A549 (cell line): Measurements from ENCODE around the gene GRIK1. TPM values are rescaled to one million over a fixed set of nuclear protein-coding genes. Genes with fewer than 3 reads are reported as not detected.

Experiments used
- ATAC-seq, 2 experiments: fragments of 200-7000 bp in 1 of 2; fragments of >200 bp in 1 of 2; cut with Nextera tagmentation in 1 of 2; cut with Tn5 transposase in 1 of 2; 3 replicates each; pipeline versions ENCODE4 v1.8.0 to v1.9.1; 2018 to 2020; ENCODE audit warnings: mild to moderate bottlenecking in 1 of 2, moderate library complexity in 1 of 2
- CTCF ChIA-PET: fragments of 300-600 bp; sonication (Branson Sonifier 250); formaldehyde crosslinking; extraction: SDS; loops from one replicate; lab custom pipeline; 2021; ENCODE audit warnings: antibody characterized with exemption, inconsistent platforms; lab: Yijun Ruan, JAX
- POLR2A ChIA-PET: fragments of 350-600 bp; formaldehyde crosslinking; extraction: SDS; loops from one replicate; lab custom pipeline; 2021; ENCODE audit warnings: antibody characterized with exemption, inconsistent platforms; lab: Yijun Ruan, JAX
- DNase-seq, 2 experiments: peaks; one replicate each; pipeline versions ENCODE4 v3.0.0 to v3.0.0-alpha.2; 2011 to 2016; ENCODE audit warnings: low read depth in 1 of 2, low spot score in 1 of 2
- FAIRE-seq: peaks from 2 replicates; lab custom pipeline; 2011; peaks lifted over from hg19 to GRCh38; lab: Jason Lieb, UNC
- H3K27ac ChIP-seq, 2 experiments: fragments of >200 bp; sonication (Bioruptor Twin); formaldehyde crosslinking; 3 replicates each; pipeline ENCODE4 v1.5.1; 2016 to 2017
- H3K4me1 ChIP-seq: fragments of >200 bp; sonication (Bioruptor Twin); formaldehyde crosslinking; 3 replicates; pipeline ENCODE4 v1.6.1; 2016
- H3K4me2 ChIP-seq: fragments of >200 bp; sonication (Bioruptor Twin); formaldehyde crosslinking; 3 replicates; pipeline ENCODE4 v1.6.1; 2016
- H3K4me3 ChIP-seq: fragments of >200 bp; sonication (Bioruptor Twin); formaldehyde crosslinking; 3 replicates; pipeline ENCODE4 v1.5.1; 2016
- H3K9me3 ChIP-seq: fragments of >200 bp; sonication (Bioruptor Twin); formaldehyde crosslinking; 3 replicates; pipeline ENCODE4 v1.6.1; 2016
- BCL3 ChIP-seq: fragments of >200 bp; sonication (Bioruptor Twin); formaldehyde crosslinking; IDR thresholded peaks from 3 replicates; pipeline ENCODE4 v1.6.1; 2016
- CBX2 ChIP-seq: fragments of 200-600 bp; sonication (generic); IDR thresholded peaks from 2 replicates; pipeline ENCODE4 v1.6.1; 2016; ENCODE audit warnings: low read depth, mild to moderate bottlenecking, borderline replicate concordance
- CHD2 ChIP-seq: fragments of 150-350 bp; IDR thresholded peaks from 2 replicates; pipeline ENCODE4 v1.6.1; 2014; ENCODE audit warnings: low read length; ENCODE audit not compliant: partially characterized antibody
- CTCF ChIP-seq: fragments of >200 bp; sonication (Bioruptor Twin); formaldehyde crosslinking; IDR thresholded peaks from 3 replicates; pipeline ENCODE4 v1.5.1; 2016
- EHF ChIP-seq: fragments of 250-450 bp; sonication (Bioruptor Pico); IDR thresholded peaks from 2 replicates; pipeline ENCODE4 v1.5.0; 2020; ENCODE audit warnings: mild to moderate bottlenecking
- FOSB ChIP-seq: fragments of 250-450 bp; sonication (Bioruptor Pico); IDR thresholded peaks from 2 replicates; pipeline ENCODE4 v1.5.0; 2020; ENCODE audit warnings: mild to moderate bottlenecking, moderate library complexity
- HEYL ChIP-seq: fragments of 250-450 bp; sonication (Bioruptor Pico); IDR thresholded peaks from 2 replicates; pipeline ENCODE4 v1.8.0; 2021; ENCODE audit warnings: mild to moderate bottlenecking, moderate library complexity
- HOXB13 ChIP-seq: fragments of 250-450 bp; sonication (Bioruptor Pico); IDR thresholded peaks from 2 replicates; pipeline ENCODE4 v1.5.0; 2020; ENCODE audit warnings: low read depth, mild to moderate bottlenecking, moderate library complexity
- HOXB5 ChIP-seq: fragments of 250-450 bp; sonication (Bioruptor Pico); IDR thresholded peaks from 2 replicates; pipeline ENCODE4 v1.5.0; 2020; ENCODE audit warnings: mild to moderate bottlenecking, moderate library complexity
- JUN ChIP-seq, 2 experiments: fragments of >200 bp; sonication (Bioruptor Twin); formaldehyde crosslinking; IDR thresholded peaks; 2 replicates in 1 of 2; 3 replicates in 1 of 2; pipeline ENCODE4 v1.6.1; 2016 to 2017
- MAX ChIP-seq: IDR thresholded peaks from 2 replicates; pipeline ENCODE4 v1.6.1; 2012
- MYC ChIP-seq: IDR thresholded peaks from 2 replicates; pipeline ENCODE4 v1.6.1; 2012; ENCODE audit warnings: mild to moderate bottlenecking, inconsistent platforms, low read length, improper control_type of control experiment, borderline replicate concordance
- NFE2L2 ChIP-seq: fragments of 150-350 bp; conservative IDR thresholded peaks from 2 replicates; pipeline ENCODE4 v1.6.1; 2014; ENCODE audit warnings: low read length
- NPAS2 ChIP-seq: fragments of 250-450 bp; sonication (Bioruptor Pico); IDR thresholded peaks from 2 replicates; pipeline ENCODE4 v1.8.0; 2022; ENCODE audit warnings: mild to moderate bottlenecking, moderate library complexity, borderline replicate concordance
- NR3C1 ChIP-seq: fragments of >200 bp; sonication (Bioruptor Twin); formaldehyde crosslinking; IDR thresholded peaks from 3 replicates; pipeline ENCODE4 v1.6.1; 2017
- POLR2AphosphoS2 ChIP-seq: conservative IDR thresholded peaks from 2 replicates; pipeline ENCODE4 v1.6.1; 2012; ENCODE audit warnings: low read length, improper control_type of control experiment, inconsistent platforms
- RARB ChIP-seq: fragments of 250-450 bp; sonication (Bioruptor Pico); IDR thresholded peaks from 2 replicates; pipeline ENCODE4 v1.8.0; 2021; ENCODE audit warnings: mild to moderate bottlenecking, moderate library complexity
- RCOR1 ChIP-seq: fragments of 150-350 bp; IDR thresholded peaks from 2 replicates; pipeline ENCODE4 v1.6.1; 2014; ENCODE audit warnings: antibody characterized with exemption, low read length, low read depth
- TFCP2L1 ChIP-seq: fragments of 250-450 bp; sonication (Bioruptor Pico); IDR thresholded peaks from 2 replicates; pipeline ENCODE4 v1.5.0; 2021; ENCODE audit warnings: mild to moderate bottlenecking
- USF2 ChIP-seq: fragments of 450-650 bp; IDR thresholded peaks from 2 replicates; pipeline ENCODE4 v1.6.1; 2014; ENCODE audit warnings: antibody characterized with exemption
- ZC3H11A ChIP-seq: fragments of 450-650 bp; IDR thresholded peaks from 2 replicates; pipeline ENCODE4 v1.6.1; 2014; ENCODE audit warnings: antibody characterized with exemption, mild to moderate bottlenecking
- ZFP36 ChIP-seq: fragments of 450-650 bp; IDR thresholded peaks from 2 replicates; pipeline ENCODE4 v1.6.1; 2014; ENCODE audit warnings: borderline replicate concordance; ENCODE audit not compliant: partially characterized antibody
- ZSCAN20 ChIP-seq: fragments of 250-450 bp; sonication (Bioruptor Pico); IDR thresholded peaks from 2 replicates; pipeline ENCODE4 v1.8.0; 2022; ENCODE audit warnings: mild to moderate bottlenecking, moderate library complexity
- WGBS: methylation state at CpG from one replicate; pipeline ENCODE4 v1.1.6; 2017; ENCODE audit errors: missing lambda C conversion rate; 5-methylcytosine and 5-hydroxymethylcytosine counted together
- polyA plus RNA-seq, 4 experiments: library from polyadenylated mRNA; depleted of rRNA in 3 of 4; stranded (reverse); fragments of >200 nt; fragmentation: RNase III in 1 of 4; extraction: RNeasy Plus Mini Kit Qiagen cat#74134 plus additional on column Dnase treatment in 1 of 4; gene quantifications; 2 replicates in 3 of 4; 3 replicates in 1 of 4; pipeline ENCODE4 v1.2.3, GENCODE V29; 2011 to 2017

The GRIK1 gene
- polyA plus RNA-seq, 2 of the 4 experiments (the other 2 are of a cell fraction) = not detected

GRCh38 chr21:29893687-29894086 is 46.1 kb downstream of the GRIK1 start:
- Histone ChIP-seq H3K4me3 (no peak overlapping the region), H3K9me3 (no peaks in the 10 kb centered on the region), H3K4me2 (no peak overlapping the region), H3K4me1 (no peaks in the 10 kb centered on the region), H3K27ac (no peak overlapping the region)
- ChIA-PET CTCF (no interaction called here), POLR2A (no interaction called here)
- DNase-seq = no peak
- ATAC-seq = no peak
- no peak for TF ChIP-seq NPAS2
- no peak for TF ChIP-seq HOXB5 (CRISPR knock-in tag)
- no peak for TF ChIP-seq CTCF
- no peak for TF ChIP-seq ZSCAN20
- no peak for TF ChIP-seq MYC
- no peak for TF ChIP-seq ZFP36
- no peak for TF ChIP-seq RARB
- no peak for TF ChIP-seq ZC3H11A
- TF ChIP-seq POLR2AphosphoS2 = no peak
- TF ChIP-seq JUN (IDR thresholded peaks at IDR 0.05) = no peak
- no peak for TF ChIP-seq CBX2
- no peak for TF ChIP-seq CHD2
- no peak for TF ChIP-seq NFE2L2
- no peak for TF ChIP-seq BCL3
- TF ChIP-seq USF2 = no peak
- TF ChIP-seq HEYL = no peak
- no peak for TF ChIP-seq NR3C1
- WGBS = 17% methylated on average over 3 of the region's 3 CpGs
- FAIRE-seq = no peak

- Histone ChIP-seq H3K9me3 (no peaks in the 10 kb centered on the region), H3K4me3 (no peak overlapping the region), H3K27ac (no peak overlapping the region), H3K4me1 (no peaks in the 10 kb centered on the region), H3K4me2 (no peak overlapping the region)
- TF ChIP-seq RCOR1 = no peak
- TF ChIP-seq CHD2 = no peak
- TF ChIP-seq MAX = no peak
- no peak for TF ChIP-seq TFCP2L1 (CRISPR knock-in tag)
- TF ChIP-seq EHF (CRISPR knock-in tag) = no peak
- CTCF ChIA-PET = no interaction called here
- 43% methylated on average over 6 of the region's 6 CpGs for WGBS
- DNase-seq (no peak), ATAC-seq (no peak), FAIRE-seq (no peak)
- POLR2A ChIA-PET = no interaction called here
These were observed 47.4 kb downstream of the GRIK1 start for GRCh38 chr21:29892379-29892778.

- ATAC-seq (no peak), DNase-seq (no peak), FAIRE-seq (no peak)
- 0% methylated on average over 2 of the region's 2 CpGs for WGBS
- Histone ChIP-seq H3K4me1 (no peaks in the 10 kb centered on the region), H3K27ac (no peak overlapping the region), H3K4me2 (no peak overlapping the region), H3K4me3 (no peak overlapping the region), H3K9me3 (no peaks in the 10 kb centered on the region)
- CTCF ChIA-PET = interaction anchor here (0.8 kb wide), 1 partner anchor 10 kb away, joined by 3 read pairs; no protein-coding TSS in a partner anchor
- POLR2A ChIA-PET = no interaction called here
- TF ChIP-seq HOXB13 (CRISPR knock-in tag) = no peak
- no peak for TF ChIP-seq FOSB (CRISPR knock-in tag)
These were observed 51.4 kb downstream of the GRIK1 start for GRCh38 chr21:29888437-29888836.
